Renal pelvis (tissue), 4 donors: ENCODE measurements around the gene MYCBP2. TPM values are rescaled to one million over a fixed set of nuclear protein-coding genes. Genes with fewer than 3 reads are reported as not detected.
"Not testable (repeated sequence)": the region's sequence is repeated elsewhere in the genome, so short reads cannot be mapped to it uniquely, and the experiment has no call there.

Experiments
- DNase-seq: peaks from one replicate; pipeline ENCODE4 v3.0.0-alpha.2; 2013
- polyA plus RNA-seq, 3 donors: library from polyadenylated mRNA; unstranded; fragments of 120-200 nt; gene quantifications; one replicate each; pipeline ENCODE4 v1.2.1, GENCODE V29; 2013; ENCODE audit not compliant: insufficient read length in 3 of 3

MYCBP2 gene
- polyA plus RNA-seq, 3 donors, result 61.7 to 78.0 (median 63.1) TPM

DNA sequence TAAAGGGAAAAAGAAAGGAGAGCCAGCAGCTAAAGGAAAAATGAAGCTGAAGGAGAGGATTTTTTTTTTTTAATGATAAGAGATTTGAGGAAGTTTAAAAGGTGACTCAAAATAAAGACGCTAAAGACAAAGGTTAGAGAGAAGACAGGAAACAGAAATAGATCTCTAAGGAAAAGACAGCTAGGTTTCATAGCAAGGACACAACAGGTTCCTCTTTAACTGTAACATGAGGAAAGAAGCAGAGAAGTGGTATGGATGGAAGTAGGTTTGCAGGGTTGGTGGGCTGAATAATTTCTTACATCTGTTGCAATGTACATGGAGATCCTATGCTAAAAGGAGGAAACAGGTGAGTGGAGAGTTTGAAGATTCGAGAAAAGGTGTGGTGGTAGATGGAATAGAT is 107.5 kb downstream of the MYCBP2 start:
- DNase-seq, result no peak

DNA sequence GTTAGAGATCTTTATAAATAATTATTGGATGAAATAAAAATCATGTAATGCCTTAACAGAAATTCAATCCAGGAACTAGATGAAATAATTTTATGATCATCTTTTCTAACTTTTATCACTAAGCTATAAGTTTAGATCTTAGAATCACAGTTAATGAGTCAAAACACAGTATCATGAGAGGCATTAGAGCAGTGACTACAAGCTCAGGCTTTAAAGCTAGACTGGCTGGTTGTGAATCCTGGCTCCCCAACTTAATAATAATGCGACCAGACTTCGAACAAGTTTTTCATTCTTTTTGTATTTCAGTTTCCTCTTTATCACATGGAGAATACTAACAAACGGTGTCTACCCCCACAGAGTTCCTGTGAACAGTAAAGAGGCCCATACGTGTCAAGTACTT is 108.6 kb downstream of the MYCBP2 start:
- DNase-seq, result no peak

DNA sequence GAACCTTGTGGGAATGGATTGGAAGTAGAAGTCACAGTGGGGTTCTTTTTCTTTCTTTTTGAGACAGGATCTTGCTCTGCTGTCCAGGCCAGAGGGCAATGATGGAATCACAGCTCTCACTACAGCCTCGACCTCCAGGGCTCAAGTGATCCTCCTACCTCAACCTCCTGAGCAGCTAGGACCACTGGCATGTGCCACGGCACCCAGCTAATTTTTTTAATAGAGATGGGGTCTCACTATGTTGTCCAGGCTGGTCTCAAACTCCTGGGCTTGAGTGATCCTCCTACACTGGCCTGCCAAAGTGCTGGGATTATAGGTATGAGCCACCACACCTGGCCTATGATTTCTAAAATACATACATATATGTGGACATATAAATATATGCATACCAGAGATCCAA is 111.4 kb downstream of the MYCBP2 start:
- no peak for DNase-seq

DNA sequence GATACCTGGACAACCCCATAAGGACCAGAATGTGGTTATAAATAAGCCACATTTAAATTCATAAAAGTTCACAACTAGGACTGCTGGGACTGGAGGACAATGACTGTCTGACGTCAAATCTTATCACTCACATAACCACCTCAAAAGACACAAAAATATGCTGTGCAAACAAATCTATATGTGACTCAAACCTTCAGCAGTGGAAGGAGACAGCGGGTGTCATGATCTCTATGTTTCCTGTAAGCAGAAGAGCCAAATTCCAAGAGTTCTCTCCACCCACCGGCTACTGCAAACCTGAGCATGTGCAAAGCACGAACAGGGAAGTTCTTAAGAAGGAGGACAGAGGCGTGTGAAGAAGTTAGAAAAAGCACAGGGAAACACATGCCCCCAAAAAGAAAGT is 113.2 kb downstream of the MYCBP2 start:
- DNase-seq, result no peak

DNA sequence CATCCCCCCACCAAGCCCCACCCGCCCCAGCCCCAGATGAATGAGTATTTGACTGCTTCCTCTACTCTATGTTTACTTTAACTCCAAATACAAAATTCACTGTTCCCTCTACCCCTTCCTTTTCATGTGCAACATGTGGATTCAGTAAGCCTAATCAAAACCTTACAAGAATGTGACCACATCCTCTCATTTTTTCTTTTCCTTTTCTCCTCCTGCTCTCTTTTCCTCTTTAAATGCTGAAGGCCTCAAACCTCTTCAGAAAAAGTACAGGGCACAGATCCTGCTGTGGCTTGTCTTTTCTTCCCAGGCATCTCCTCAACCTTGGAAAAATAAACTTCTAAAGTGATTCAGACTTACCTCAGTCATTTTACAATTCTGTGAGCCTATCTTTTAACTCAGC is 119.0 kb downstream of the MYCBP2 start:
- no peak for DNase-seq

DNA sequence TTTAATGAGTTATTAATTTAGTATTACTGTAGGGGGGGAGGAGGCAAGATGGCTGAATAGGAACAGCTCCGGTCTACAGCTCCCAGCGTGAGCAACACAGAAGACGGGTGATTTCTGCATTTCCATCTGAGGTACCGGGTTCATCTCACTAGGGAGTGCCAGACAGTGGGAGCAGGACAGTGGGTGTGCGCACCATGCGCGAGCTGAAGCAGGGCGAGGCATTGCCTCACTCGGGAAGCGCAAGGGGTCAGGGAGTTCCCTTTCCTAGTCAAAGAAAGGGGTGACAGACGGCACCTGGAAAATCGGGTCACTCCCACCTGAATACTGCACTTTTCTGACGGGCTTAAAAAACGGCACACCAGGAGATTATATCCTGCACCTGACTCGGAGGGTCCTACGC is 127.9 kb downstream of the MYCBP2 start:
- DNase-seq, result not testable (repeated sequence)

DNA sequence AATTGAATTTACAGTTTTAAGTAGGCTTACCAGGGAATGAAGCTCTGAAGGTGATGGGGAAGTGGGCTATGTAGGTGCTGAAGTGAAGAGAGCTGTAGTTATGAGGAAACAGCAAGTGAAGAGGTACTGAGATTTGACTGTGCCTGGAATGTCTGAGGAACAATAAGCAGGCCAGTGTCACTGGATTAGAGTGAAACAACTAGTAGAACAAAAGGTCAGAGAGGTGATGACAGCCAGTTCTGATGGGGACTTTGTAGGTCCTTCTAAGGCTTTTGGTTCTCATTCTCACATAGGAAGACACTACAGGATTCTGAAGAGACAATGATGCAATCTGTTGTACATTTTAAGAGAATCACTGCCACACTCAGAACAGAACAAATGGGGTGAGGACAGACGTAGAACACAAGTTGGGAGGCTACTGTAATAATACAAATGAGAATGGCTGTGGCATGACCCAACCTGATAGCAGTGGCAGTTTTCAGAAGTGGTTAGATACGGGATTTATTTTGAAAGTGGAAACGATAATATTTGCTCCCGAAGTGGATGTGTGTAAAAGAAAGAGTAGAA is 130.8 kb downstream of the MYCBP2 start:
- DNase-seq, result no peak

DNA sequence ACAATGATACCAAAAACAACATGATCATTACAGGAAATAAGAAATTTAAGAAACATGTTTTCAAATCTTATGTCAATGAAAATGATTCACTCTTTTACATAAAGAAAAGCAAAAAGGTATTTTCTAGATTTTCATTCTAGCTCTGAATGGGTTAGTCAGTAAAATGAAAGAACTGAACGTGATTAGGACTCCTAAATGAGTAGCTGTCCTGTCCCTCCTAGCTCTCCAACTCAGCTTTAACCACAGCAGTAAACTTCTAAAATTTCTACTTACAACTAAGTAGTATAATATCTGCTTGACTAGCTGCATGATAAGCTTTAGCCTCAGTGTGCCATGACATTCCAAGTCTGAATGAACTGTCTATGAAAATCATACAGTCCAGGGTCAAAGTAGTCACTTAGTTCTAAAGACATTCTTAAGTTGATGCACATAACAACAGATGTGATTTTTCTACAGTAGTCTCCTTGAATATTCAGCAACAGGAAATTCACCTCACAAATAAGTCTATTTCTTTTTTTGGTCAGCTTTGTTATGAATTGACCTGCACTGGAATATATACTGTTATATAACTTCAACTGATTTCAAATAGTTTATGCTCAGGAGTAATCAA is 136.4 kb downstream of the MYCBP2 start:
- DNase-seq, result no peak

DNA sequence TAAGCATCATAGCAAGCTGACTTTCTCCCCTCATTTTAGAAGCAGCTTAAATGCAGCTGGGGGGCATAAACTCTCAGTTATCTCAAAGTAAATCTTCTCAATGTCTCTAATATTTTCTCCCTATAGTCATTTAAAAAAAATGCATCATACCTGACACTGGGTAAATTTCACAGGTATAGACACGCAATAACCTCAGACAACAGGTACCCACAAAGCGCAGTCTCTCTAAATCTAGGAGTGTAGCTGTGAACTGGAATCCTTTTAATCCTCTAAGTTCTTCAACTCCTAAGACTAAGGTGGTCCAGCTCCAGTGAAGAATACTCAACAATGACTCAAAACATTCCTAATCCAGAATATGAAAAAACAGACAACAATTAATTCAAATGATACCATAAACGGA is 141.2 kb downstream of the MYCBP2 start:
- DNase-seq, result no peak

DNA sequence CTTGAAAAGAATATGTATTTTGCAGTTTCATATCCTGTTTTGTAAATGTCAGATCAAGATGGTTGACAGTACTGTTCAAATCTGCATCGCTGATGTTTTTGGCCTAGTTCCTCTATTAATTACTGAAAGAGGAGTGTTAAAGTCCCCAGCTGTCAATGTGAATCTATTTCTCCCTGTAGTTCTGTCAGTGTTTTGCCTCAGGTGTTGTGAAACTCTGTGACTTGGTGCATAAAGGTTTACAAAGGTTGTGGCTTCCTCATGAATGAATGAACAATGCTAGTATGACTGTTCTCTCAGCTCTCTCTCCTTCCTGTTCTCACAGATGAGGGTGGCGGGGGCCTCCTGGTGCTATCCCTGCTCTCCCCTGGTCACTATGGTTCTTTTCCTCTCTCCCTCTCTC is 142.4 kb downstream of the MYCBP2 start:
- DNase-seq, result no peak

DNA sequence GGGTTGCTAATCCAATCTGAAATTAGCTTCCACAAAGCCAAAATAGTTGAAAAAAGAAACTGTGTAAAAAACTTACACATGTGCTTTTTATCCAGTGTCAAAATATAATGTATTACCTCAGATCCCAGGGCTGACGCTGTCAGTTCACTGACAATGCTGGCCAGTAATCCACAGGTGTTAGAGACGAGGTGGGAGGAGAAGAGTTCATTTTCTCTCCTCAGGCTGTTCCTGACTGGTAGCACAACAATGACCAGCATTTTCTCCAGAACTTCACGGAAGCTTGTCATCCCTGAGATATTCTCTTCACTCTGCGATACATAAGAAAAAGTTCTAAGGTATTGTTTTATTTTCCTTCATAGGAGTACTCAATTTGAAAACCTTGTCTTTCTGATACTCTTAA is 146.9 kb downstream of the MYCBP2 start:
- DNase-seq, result no peak

DNA sequence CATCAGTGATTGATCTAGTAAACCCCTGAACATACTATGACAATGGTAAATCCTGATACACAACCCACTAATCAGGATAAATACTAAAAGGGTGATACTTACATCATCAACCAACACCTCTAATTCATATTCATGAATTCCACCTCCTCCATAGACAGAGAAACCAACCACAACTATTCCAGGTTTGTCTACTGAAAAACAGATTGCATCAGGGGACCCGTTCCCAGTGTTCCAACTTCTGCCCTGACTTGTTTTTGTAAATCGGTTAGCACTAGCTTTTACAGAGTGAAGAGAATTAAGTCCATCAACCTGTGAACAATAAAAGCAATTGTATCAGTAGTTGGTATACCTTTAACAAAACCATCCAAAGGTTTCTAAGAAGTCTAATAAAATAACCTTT is 149.2 kb downstream of the MYCBP2 start:
- DNase-seq, result no peak

DNA sequence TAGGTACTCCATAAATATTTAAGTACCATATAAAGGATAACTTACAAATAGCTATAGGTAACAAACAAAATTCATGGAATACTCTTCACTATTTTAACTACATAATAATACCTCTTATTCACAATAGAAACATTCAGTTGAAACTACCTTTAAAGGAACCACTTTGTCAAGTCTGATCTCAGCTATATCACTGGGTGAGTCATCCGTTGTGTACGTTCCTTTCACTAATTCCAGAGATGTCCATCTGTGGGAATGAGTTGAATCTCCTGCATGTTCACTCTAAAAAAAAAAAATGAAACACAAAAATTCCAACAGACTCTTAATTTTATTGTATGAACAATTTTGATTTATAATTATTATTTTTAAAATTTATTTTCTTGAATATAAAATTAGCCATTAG is 150.5 kb downstream of the MYCBP2 start:
- no peak for DNase-seq

DNA sequence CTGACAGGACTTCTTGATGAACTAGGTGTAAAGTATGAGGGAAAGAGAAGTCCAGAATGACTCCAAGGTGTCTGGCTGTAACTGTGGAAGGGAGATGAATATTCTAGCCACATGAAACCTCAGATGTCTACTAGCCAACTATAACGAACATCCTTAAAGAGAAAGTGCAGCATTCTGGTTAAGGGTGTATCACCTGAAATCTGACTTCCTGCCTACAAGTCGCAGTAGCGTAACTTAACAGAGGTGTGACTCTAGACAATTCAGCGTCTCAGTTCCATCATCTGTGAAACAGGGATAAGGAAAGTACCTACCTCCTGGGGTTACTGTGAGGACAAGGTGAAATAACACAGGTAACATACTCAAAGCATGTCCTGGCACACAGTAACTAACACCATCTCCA is 154.2 kb downstream of the MYCBP2 start:
- DNase-seq, result no peak

DNA sequence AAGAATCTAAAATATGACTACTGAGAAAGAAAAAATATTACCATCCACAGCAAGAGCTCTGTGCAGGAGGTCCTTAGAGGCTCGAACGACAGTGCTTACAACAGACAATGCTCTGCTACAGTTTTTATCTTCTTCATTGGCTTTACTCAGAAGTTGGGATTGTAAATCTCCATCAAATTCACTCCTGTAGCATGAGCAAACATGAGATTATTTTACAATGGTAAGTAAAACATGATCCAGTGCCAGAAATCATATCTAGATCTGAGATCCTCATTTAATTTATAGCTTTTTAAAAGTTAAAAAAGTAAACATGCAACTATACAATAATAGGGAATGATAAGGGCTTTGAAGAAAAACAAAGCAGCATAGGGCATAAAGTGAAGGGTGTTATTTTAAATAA is 155.4 kb downstream of the MYCBP2 start:
- DNase-seq, result no peak

DNA sequence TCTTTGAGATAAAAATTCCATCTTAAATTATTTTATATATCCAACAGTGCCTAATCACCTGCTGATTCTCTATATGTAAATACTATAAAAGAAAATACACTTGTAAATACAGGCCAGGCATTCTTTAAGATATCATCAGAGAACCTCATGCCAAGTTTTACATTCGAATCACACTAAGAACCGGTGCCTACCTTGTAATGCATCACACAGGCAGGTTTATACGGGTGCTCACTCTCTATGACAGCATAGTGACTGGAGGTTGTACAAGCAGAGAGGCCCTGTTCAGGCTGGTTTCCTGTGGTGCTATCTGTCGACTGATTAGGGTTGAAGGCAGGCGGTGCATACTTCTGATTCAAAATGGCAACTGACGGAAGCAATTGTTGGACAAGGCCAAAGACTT is 158.7 kb downstream of the MYCBP2 start:
- DNase-seq, result no peak

DNA sequence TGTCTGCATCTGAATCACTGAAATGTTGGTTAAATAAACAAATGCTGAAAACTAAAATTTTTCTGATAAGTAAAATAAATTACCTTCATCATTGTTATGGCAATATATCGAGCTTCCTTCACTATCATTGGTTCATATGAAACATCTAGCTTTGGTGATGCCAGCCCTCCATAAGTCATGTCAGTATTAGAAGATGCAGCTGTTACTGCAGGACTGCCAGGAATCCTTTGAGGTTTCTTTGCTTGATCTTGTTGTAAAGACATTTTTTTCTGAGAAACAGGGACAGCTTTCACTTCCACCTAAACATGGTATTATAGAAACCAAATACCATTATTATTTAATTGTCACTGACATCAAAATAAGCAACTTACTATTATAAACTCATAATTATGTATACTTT is 176.2 kb downstream of the MYCBP2 start:
- DNase-seq, result no peak

DNA sequence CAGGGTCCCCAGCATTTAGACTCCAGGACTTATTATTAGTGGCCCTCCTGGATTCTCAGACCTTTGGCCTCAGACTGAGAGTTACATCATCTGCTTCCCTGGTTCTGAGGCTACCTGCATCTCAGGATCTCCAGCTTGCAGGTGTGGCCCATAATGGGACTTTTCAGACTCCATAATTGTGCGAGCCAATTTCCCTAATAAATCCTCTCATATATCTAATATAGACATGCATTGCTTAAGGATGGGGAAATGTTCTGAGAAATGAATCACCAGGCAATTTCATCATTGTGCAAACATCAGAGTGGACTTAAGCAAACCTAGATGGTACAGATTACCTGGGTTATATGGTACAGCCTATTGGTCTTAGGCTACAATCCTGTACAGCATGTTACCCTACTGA is 183.5 kb downstream of the MYCBP2 start:
- no peak for DNase-seq

DNA sequence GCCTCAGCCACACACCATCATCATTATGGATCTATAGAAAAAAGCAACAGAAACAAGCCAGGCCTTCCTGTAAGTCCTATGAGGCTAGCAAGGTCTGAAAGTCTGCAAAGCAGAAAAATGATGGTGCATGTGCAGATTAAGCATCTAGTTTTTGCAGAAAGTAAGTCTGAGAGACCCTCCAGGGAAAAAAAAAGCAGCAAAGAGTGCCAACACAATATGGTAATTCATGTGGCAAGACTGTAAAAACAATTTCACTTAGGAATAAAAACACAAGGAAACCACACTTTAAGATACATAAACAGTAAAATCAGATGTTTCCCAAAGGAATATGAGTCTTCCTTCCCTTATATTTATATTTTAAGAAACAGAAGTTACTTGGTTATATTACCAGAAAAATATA is 187.6 kb downstream of the MYCBP2 start:
- DNase-seq, result no peak

DNA sequence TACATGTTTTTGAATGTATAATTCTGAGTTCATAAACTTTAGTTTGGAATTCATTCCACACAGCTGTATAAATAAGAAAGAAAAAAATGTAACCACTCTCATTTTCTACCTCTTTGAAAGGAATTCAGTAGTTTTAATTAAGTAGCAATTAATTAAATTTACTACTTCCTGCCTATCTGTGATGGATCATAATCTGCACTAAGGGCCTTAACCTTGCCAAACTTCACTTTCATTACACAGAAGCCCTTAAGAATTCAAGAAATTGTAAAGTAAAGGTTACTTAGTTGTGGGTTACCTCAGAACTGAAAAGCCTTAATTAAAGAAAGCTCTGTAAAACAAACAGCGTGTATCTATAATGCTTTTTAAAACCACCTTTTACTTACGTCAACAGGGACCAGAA is 188.1 kb downstream of the MYCBP2 start:
- peak; percentile 3 for DNase-seq

DNA sequence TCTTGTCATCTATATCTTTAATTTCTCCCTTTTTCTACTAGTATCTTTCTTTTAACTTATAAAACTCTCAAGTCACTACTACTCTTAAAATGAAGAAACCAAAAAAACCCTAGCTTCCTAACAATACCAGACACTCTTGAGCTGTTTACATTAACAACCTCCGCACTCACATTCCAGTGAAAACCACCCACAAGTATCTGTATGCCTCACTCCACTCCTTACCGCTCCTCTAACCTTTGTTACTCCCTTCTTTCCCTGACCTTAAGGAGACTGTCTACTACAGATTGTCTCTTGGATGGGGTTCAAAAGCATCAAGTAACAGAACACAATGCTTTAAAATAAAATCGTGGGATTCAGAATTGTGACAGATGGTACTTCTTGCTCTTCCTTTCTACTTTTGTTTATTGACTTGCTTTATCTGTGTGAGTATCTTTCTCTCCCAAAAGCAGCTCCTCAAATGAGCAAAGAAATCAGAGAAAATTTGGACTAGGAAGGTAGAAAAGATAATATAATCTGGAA is 189.9 kb downstream of the MYCBP2 start:
- DNase-seq, result no peak

DNA sequence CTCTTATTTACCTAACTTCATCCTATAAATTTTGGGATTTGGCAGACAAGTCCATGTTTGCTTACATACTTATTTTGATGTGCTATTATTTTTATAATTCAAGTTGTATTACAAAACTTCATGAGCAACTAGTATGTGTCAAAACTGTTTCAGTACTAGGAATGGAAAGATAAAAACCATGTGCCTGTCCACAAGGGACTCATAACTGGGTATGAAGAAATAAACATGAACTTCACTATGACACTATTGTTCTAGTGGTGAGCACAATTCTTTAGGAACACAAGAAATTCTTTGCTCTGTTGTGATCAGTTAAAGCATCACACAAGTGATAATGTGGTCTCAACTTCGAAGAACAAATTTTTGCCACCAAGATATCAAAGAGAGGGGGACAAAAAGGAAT is 202.5 kb downstream of the MYCBP2 start:
- DNase-seq, result no peak

DNA sequence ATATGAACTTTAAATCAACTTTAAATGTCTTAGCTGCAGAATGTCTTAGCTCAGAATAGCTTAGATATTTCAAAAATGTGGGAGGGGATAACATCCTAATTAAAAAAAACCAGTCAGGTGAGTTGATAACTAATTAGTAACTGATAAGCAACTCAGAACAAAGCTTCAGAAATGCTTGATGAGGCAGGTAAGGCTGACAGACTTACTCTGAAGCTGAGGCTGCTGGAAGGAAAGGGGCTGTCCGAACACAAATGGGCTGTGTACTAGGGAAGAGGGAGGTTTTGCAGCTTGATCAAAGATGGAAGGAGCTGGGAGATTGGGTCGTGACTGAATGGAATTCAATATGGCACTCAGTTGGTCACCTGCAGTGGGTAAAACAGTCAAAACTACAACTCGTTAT is 208.8 kb downstream of the MYCBP2 start:
- DNase-seq, result no peak

DNA sequence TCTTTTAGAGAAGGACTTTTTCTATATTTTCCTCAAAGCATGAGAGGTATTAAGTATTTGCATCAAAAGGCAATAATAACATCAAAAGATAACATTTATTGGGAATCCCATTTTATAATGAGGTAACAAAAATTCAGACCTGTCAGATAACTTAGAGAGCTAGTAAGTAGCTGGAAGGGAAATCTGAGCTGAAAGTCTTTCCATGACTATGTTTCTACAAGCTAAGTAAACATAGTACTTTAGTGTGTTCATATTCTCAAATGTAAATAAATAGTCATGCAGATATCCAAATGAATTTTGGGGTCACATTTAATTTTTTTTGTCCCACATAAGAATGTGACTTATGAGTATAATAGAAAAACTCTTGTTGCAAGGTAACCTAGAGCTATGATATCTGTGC is 212.6 kb downstream of the MYCBP2 start:
- no peak for DNase-seq
